H1 (cell line): Measurements from ENCODE around the gene JOSD2.

Source experiments
- BRCA1 ChIP-seq: IDR thresholded peaks from 2 replicates; pipeline ENCODE4 v1.6.1; 2012; ENCODE audit warnings: low read depth, low read length, improper control_type of control experiment
- CEBPB ChIP-seq: IDR thresholded peaks from 2 replicates; pipeline ENCODE4 v1.6.1; 2012; ENCODE audit warnings: low read depth, low read length
- EP300 ChIP-seq, 2 experiments: IDR thresholded peaks; 1 replicate in 1 of 2; 2 replicates in 1 of 2; pipeline ENCODE4 v1.6.1; 2011 to 2012; ENCODE audit warnings: low read depth in 2 of 2, low read length in 2 of 2, mild to moderate bottlenecking in 2 of 2, borderline replicate concordance in 1 of 2, inconsistent platforms in 1 of 2, moderate library complexity in 1 of 2
- EZH2 ChIP-seq: fragments of 200-600 bp; sonication (generic); IDR thresholded peaks from 2 replicates; pipeline ENCODE4 v1.7.1; 2012; ENCODE audit warnings: low read depth, mild to moderate bottlenecking, moderate library complexity, low read length, inconsistent platforms; ENCODE audit not compliant: severe bottlenecking
- RFX5 ChIP-seq: IDR thresholded peaks from 2 replicates; pipeline ENCODE4 v1.6.1; 2011; ENCODE audit warnings: low read depth, low read length, improper control_type of control experiment, borderline replicate concordance
- YY1 ChIP-seq: IDR thresholded peaks from 2 replicates; pipeline ENCODE4 v1.6.1; 2011; ENCODE audit warnings: low read depth, mild to moderate bottlenecking, low read length
- TF ChIP-seq, protein P1 (sequence below), 3 experiments: IDR thresholded peaks; 1 replicate in 2 of 3; 2 replicates in 1 of 3; pipeline versions ENCODE4 v1.5.1 to v1.6.1; 2011; ENCODE audit warnings: low read length in 3 of 3, mild to moderate bottlenecking in 3 of 3, inconsistent platforms in 2 of 3, low read depth in 1 of 3, moderate library complexity in 1 of 3; ENCODE audit not compliant: insufficient read depth in 1 of 3; ENCODE audit errors: control extremely low read depth in 1 of 3

DNA sequence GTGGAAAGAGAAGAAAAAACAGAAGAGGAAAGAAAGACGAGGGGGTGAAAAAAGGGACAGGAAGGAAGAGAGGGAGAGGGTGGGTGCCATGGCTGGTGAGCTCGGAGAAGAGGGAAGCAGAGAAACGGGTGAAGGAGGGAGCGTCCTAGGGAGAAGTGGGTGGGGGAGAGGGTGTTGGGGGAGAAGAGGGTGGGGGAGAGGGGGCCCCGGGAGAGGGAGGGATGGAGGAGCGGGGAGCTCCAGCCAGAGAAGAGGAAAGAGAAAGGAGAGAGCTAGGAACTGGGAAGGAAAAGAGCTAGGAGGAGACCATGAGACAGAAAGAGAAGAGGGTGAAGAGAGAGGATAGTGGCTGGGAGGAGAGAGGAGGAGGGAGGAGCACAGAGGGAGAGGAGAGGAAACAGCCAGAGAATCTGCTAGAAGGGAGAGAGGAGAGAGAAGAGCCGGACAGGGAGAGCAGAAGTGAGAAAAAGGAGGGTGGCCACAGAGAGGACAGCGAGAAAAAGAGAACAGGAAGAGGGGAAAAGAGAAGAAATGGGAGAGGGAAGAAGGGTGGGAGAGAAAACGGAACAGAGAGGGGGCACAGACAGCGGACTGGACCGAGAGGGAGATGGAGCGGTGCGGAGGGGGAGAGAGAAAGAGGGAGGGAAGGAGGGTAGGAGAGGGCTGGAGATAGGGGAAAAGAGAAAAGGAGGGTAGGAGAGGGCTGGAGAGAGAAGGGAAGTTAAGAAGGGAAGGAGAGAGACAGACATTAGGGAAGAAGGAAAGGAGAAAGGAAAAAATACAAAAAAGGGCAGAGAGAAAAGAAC is 22.4 kb downstream of the JOSD2 start:
- TF ChIP-seq EP300 (IDR thresholded peaks at IDR 0.05; ENCODE audit: borderline replicate concordance in 1 of 2, low read depth in 2 of 2, low read length in 2 of 2) (no peak), YY1 (no peak), BRCA1 (no peak), EZH2 (no peak), RFX5 (no peak), CEBPB (no peak)
- TF ChIP-seq, protein P1, sequence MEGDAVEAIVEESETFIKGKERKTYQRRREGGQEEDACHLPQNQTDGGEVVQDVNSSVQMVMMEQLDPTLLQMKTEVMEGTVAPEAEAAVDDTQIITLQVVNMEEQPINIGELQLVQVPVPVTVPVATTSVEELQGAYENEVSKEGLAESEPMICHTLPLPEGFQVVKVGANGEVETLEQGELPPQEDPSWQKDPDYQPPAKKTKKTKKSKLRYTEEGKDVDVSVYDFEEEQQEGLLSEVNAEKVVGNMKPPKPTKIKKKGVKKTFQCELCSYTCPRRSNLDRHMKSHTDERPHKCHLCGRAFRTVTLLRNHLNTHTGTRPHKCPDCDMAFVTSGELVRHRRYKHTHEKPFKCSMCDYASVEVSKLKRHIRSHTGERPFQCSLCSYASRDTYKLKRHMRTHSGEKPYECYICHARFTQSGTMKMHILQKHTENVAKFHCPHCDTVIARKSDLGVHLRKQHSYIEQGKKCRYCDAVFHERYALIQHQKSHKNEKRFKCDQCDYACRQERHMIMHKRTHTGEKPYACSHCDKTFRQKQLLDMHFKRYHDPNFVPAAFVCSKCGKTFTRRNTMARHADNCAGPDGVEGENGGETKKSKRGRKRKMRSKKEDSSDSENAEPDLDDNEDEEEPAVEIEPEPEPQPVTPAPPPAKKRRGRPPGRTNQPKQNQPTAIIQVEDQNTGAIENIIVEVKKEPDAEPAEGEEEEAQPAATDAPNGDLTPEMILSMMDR (IDR thresholded peaks at IDR 0.05; ENCODE audit: control extremely low read depth in 1 of 3, insufficient read depth in 1 of 3, low read depth in 1 of 3, low read length in 3 of 3): no peak
